HS-27A (cell line): ENCODE results near the gene TRAK1.

Experiments
- DNase-seq: peaks from one replicate; pipeline ENCODE4 v3.0.0-alpha.2; 2012; ENCODE audit warnings: low read depth, missing footprints

Gene TRAK1

DNA sequence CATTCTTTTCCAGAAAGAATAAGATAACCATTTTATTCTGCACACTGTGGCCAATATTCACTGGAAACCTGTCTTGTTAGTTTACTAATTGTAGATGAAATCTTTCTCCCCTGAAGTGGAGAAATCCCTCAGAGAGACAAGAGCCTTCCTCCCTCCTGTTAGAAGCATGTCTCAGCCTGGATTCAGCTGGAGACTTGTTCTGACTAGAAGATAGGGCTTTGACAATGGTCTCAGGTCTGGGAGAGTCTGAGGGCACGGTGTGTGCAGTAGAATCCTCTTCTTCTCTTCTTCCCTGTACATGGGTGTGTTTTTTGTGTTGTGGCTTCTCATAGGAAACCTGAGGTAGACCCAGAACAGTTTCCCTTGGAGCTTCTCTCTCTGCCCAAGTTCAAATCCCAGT is 154.9 kb downstream of the TRAK1 start:
- DNase-seq, result no peak

DNA sequence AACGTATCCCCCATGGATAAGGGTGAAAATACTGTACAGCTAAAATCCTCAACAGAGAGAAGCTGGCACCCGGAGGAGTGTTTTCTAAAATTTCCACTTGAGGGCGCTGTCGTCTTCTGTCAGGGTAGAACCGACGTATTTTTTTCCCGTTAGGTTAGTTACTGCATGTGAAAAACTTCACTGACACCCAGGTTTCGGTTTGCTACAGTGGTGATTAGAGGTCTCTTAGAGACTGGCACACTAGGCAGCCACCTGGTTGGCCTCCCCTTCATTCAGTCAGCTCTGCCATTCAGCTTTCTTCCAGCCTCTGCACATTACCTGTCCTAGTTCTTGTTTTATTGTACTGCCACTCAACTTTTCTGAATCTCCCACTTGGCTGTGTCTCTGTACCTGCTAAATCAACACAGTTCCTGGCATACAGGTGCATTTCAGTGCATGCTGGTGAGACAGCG is 156.4 kb downstream of the TRAK1 start:
- DNase-seq, result no peak

- no peak for DNase-seq
Observed at GRCh38 chr3:42250761-42251160, 159.6 kb downstream of the TRAK1 start.

DNA sequence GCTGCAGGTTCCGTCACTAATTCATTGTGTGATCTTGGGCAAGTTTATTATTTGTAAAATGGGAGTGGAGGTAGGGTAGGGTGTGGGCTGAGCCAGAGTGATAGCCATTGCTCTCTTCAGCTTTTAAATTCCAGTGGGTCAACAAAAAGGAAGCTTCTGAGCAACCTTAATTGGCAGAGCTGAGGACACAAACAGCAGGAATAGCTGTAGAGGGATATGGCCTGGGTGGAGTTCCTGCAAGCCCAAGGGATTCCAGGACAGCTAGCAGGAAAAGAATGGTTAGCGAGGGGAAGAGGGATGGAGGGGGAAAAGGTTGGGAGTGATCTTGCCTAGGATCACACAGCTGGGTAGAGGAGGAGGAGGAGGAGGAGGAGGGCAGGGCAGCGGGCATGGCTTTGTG is 163.4 kb downstream of the TRAK1 start:
- DNase-seq, result peak; percentile 54

GRCh38 chr3:42256135-42256819 is 165.1 kb downstream of the TRAK1 start:
- DNase-seq, result peak; percentile 83

GRCh38 chr3:42257007-42257406 is 165.8 kb downstream of the TRAK1 start:
- DNase-seq, result no peak

GRCh38 chr3:42262525-42262924 is 171.4 kb downstream of the TRAK1 start:
- DNase-seq, result peak; percentile 9

DNA sequence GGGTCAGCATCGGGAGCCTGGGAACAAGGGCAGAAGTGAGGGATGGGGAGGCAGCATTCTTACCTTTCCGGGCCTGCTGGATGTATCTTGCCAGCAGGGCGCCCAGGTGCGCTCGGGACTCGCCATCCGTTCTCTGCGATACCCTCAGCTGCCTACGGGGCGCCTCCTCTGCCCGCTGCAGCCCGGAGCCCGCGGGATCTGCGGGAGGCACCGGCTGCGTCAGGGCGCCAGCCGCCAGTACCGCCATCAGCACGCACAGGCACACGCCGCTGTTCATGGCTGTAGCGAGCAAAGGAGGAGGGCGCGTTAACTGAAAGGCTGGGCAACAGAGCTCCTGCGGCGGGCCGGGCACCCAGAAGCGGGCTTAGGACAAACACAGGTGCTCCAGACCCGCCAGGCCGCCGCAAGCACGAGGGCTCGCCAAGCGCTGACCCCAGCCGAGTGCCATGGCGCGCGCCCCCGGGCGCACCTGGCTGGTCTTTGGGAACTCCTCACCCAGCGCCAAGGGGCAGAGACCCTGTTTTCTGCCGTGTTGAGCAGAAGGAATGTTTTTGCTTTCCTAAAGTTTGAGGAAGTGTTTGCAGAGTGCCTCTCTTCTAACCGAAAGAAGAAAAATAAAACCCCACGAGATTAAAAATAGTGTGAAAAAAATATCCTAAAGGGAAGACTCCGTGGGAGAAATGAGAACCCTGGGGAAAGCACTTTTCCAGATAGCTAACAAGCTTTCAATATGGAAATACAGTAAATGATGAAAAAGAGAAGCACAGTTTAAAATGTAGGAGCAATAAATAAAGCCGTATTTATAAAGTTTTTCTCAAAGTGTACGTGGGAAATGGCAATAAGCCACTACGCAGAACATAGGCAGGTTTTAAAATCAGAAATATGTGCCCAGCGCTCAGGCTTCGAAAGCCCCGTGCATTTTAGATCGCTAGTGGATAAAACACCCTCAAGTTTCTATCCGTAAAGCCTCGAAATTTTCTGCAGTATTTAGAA is 172.5 kb downstream of the TRAK1 start:
- no peak for DNase-seq

- no peak for DNase-seq
Observed at GRCh38 chr3:42264399-42265058, 173.4 kb downstream of the TRAK1 start.

- no peak for DNase-seq
Observed at GRCh38 chr3:42265059-42265991, 174.2 kb downstream of the TRAK1 start.

DNA sequence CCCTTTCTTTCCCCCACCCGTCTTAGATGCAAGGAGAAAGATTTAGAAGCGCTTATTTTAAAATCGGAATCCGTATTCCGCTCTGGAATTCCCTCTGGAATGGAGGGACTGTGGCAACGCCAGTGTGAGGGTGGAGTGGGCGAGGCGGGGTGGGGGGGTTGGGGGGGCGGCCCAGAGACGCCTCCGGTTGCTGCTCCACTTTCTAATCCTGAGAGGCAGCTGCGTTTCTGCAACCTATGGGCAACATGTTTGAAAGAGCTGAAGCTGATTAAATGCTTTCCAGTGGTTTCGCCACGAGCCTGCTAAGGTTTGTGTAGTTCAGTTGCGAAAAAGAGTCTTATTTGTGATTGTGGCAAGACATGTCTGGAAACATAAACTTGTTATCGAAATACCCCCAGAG is 174.9 kb downstream of the TRAK1 start, which contains the start of gene CCK:
CCK (minus strand) TSS at position 101 of the 400 bp plus-strand sequence. CDS start 2,555 bp downstream, outside the sequence.
- DNase-seq, result no peak

DNA sequence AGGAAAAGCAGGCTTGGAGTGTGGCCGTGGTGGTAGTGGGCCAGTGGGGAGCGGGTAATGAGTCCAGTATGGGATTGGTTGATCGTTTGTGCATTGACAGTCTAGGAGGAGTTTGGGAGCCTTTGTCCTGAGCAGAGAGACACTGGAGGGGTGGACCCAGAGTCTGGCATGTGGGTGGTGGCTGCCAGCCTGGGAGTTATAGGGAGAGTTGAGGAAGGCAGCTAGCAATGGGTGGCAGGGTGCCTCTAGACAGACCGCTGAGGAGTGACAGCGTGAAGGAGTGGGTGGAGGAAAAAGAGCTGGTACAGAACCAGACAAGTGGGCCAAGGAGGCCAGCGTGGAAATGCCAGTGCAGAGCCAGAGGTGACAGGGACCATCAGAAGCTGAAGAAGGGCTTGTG is 176.7 kb downstream of the TRAK1 start:
- DNase-seq, result no peak

- no peak for DNase-seq
Observed at GRCh38 chr3:42269647-42270046, 178.5 kb downstream of the TRAK1 start.

DNA sequence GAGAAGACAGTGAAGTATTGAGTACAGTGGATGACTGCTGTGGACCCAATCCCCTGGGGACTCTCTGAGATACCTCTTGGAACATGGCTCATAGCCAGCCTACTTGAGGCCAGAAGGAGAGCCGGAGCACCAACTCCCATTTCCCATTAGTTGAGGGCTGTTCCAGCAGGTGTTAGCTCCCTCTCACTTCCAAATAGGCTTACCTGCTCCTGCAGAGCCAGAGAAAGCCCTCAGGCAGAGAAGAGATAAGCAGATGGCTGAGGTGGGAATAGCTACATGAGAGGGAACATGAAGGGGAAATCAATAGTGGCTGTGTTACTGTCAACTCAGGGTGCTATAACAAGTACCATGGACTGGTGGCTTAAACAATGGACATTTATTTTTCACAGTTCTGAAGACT is 179.4 kb downstream of the TRAK1 start:
- no peak for DNase-seq

DNA sequence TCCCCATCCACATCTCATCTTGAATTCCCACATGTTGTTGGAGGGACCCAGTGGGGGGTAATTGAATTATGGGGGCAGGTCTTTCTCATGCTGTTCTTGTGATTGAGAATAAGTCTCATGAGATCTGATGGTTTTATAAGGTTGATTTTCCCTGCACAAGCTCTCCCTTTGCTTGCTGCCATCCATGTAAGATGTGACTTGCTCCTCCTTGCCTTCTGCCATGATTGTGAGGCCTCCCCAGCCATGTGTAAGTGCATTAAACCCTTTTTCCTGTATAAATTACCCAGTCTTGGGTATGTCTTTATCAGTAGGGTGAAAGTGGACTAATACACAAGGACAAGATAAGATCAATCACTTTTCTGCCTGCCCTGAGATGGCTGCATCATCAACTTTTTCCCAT is 180.6 kb downstream of the TRAK1 start:
- DNase-seq, result no peak

- no peak for DNase-seq
Observed at GRCh38 chr3:42273361-42273760, 182.2 kb downstream of the TRAK1 start.

- no peak for DNase-seq
Observed at GRCh38 chr3:42274266-42274665, 183.1 kb downstream of the TRAK1 start.

DNA sequence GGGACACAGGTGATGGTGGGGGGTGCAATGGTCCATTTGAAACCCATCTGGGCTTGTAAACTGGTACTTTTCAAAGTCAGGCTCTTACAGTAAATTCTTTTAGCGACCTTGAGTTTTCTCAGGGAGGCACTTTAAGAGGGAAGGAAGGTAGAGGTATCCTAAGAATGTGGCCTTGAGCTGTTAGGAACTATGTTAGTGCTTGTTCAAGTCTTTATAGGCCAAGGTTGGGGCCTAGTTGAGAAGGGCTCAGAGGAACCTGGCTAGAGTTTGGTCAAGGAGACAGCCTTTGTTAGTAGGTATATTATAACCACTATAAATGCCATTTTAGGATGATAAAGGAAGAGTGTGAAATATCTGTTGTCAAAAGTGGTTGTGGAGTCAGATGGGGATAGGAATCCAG is 184.1 kb downstream of the TRAK1 start:
- DNase-seq, result no peak
